T-helper 2 cell (primary cell): ENCODE data around the gene CNNM3.
"Not testable (repeated sequence)": the region's sequence is repeated elsewhere in the genome, so short reads cannot be mapped to it uniquely, and the experiment has no call there.

Experiments used
- DNase-seq, 5 experiments: peaks; one replicate each; pipeline versions ENCODE4 v3.0.0 to v3.0.0-alpha.2; 2012 to 2022
- total RNA-seq, 2 donors: gene quantifications; one replicate each; lab custom pipeline; 2026; lab: John Stamatoyannopoulos, UW

Gene CNNM3
- total RNA-seq = 39.6 to 42.8 reads per million in 2 donors

DNA sequence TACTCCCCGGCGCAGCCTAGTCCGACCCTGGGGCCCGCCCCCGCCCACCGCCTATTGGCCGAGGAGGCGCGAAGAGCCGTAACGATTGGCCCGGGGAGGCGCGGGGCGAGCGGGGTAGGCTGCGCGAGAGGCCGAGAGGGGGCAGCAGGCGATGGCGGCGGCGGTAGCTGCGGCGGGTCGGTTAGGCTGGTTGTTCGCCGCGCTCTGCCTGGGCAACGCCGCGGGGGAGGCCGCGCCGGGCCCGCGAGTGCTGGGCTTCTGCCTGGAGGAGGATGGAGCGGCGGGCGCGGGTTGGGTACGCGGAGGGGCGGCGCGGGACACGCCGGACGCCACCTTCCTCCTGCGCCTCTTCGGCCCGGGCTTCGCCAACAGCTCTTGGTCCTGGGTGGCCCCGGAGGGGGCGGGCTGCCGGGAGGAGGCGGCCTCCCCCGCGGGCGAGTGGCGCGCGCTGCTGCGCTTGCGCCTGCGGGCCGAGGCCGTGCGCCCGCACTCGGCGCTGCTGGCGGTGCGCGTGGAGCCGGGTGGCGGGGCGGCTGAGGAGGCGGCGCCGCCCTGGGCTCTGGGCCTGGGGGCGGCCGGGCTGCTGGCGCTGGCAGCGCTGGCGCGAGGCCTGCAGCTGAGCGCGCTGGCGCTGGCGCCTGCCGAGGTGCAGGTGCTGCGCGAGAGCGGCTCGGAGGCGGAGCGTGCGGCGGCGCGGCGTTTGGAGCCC is at the start of gene CNNM3:
Gene CNNM3, plus strand, starts transcription at position 142 of the 709 bp plus-strand sequence. Its CDS starts 10 bp downstream, at position 152.
- peak; percentile 93 to 96 (median 94) for DNase-seq

- DNase-seq = no peak
These were observed 48.8 kb upstream of the CNNM3 start for GRCh38 chr2:96767135-96767871.

GRCh38 chr2:96768083-96768561 is 47.9 kb upstream of the CNNM3 start:
- DNase-seq = no peak

- DNase-seq = no peak
These were observed 46.3 kb upstream of the CNNM3 start for GRCh38 chr2:96769814-96770213.

DNA sequence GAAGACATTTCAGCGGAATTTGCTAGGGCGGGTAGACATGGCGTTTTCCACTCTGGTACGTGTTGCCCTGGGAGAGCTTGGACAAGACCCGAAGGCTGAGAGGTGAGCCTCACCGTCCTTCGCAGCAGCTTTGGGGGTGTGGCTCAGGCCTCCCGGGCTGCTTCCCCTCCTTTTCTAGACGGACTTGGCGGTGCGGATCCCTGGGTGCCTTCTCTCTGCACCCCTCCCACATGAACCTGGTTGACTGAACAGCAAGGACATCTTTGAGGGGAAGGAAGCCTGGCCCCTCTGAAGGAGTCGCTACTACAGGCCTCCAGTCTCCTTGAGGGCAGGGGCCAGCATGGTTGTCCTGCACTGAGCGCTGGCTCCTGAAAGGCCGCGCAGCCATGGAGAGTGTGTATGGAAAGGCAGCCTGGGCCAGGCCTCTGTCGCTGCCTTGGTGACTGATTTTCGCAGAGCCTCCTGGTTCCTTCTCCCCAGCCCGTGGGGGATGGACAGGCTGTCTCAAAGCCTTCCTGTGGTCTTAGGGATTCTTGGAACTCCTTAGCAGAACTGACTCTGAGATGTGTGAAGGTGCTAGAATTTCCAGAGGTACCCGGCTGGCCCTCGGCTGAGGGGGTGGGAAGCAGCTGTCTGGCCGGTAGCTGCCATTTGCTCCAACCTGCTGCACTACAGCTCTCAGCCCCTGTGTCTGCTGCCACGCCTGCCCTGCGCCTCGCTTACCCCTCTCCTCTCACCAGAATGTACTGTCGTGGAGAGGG is 45.4 kb upstream of the CNNM3 start:
- DNase-seq = no peak

DNA sequence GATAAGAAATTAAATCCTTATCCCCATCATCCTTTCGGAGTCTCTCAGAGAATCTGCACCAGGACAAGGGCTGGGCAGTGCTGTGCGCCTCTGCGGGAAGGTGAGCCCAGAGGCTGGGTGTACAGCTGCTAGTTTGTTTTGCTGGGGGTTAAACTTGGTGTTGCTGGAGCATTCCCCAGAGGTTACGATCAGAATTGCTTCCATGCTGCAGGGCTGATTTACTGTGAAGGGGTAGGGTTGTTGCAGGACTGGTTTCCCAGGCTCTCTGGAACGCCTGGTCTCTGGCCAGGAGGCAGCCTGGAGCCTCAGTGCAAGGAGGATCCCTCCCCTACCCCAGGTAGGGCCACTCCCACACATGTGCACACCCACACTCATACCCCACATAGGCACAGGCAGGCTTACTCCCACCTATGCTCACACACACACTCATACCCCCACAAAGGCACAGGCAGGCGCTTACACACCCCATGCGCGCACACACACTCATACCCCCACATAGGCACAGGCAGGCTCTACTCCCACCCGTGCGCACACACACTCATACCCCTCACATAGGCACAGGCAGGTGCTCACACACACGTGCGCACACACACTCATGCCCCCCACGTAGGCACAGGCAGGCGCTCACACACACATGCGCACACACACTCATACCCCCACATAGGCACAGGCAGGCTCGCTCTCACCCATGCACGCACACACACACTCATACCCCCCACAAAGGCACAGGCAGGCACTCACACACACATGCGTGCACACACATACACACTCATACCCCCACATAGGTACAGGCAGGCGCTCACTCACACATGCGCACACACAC is 44.1 kb upstream of the CNNM3 start:
- no peak for DNase-seq

DNA sequence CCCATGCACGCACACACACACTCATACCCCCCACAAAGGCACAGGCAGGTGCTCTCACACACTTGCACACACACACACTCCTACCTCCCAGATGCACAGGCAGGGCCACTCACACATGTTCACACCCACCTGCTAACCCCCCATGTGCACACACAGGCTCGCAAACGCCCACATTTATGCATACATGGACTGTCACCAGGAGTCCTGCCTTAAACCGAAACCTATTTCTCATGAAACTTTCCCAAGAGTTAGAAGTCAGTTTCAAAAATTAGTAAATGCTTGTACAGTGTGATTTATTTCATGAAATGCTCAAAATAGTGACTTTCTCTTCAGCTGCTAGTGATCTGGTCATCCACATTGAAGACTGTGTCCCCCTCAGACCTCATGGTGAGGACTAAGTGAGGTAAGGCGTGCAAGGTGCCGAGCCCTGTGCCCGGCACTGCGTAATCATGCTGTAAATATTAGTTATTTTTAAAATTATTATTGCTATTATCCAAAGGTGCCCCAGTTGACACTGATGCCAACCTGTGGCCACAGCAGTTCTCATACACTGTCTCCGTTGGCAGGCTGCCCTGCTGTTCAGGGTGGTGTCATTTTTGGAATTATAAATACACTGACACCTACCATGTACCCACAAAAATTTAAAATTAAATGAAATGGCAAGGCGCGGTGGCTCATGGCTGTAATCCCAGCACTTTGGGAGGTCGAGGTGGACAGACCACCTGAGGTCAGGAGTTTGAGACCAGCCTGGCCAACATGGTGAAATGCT is 43.0 kb upstream of the CNNM3 start:
- peak in 2 of 5 experiments; percentile 24 to 34 for DNase-seq

- DNase-seq = peak in 4 of 5 experiments; percentile 11 to 66 (median 48)
These were observed 42.1 kb upstream of the CNNM3 start for GRCh38 chr2:96773922-96774321.

GRCh38 chr2:96775160-96775559 is 40.9 kb upstream of the CNNM3 start:
- no peak for DNase-seq

GRCh38 chr2:96783388-96783787 is 32.7 kb upstream of the CNNM3 start:
- no peak for DNase-seq

- no peak for DNase-seq
These were observed 28.7 kb upstream of the CNNM3 start for GRCh38 chr2:96787411-96787810.

- no peak for DNase-seq
These were observed 27.4 kb upstream of the CNNM3 start for GRCh38 chr2:96788442-96789244.

GRCh38 chr2:96789245-96789617 is 26.8 kb upstream of the CNNM3 start:
- no peak for DNase-seq

DNA sequence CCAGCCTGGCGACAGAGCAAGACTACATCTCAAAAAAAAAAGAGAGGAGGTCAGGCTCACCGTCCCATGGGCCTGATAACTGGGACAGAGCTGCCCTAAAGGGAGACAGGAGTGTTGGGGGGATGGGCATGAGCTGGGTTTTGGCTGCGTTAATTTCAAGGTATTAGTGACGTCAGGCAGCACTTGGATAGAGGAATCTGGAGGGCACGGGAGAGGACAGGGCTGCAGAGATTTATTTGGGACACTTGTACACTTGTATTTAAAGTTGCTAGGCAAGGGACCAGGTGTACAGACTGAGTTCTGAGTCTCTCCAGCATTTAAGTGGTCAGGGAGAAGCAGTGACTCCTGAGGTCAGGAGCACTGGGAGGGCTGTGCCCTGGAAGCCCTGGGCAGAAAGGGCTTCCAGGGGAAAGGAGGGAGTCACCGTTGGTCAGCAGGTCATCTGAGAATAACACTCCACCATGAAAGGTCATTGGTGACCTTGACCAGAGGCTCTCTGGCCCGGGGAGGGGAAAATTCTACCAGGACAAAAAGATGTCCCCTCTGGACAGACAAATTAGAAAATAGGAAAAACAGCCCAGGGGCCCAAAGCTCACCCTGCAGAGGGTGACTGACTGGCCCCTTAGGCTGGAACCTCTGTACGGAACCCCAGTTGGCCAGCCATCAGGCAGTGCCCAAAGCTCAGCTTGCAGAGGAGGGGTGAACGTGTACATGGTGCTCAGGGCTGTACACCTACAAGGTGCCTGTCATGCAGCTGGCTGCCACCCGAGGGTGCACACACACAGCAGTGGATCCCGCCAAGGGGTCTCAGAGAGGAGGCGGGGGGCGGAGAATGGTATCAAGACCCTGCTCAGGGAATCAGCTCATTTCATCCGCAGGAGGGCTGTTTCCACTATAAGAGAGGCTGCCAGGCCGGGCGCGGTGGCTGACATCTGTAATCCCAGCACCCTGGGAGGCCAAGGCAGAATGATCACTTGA is 23.0 kb upstream of the CNNM3 start:
- DNase-seq = no peak

GRCh38 chr2:96795076-96795475 is 21.0 kb upstream of the CNNM3 start:
- no peak for DNase-seq

DNA sequence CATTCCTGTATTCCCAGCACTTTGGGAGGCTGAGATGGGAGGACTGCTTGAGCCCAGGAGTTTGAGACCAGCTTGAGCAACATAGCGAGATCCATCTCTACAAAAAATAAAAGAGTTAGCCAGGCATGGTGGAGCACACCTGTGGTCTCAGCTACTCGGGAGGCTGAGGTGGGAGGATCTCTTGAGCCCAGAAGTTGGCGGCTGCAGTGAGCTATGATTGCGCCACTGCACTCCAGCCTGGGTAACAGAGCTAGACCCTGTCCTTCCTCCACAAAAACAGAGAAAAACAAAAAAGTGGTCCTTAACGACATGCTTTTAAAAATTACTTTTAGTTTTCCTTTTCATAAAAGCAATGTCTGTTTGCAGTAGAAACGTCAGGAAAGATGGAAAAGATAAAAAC is 19.6 kb upstream of the CNNM3 start:
- DNase-seq = not testable (repeated sequence)

DNA sequence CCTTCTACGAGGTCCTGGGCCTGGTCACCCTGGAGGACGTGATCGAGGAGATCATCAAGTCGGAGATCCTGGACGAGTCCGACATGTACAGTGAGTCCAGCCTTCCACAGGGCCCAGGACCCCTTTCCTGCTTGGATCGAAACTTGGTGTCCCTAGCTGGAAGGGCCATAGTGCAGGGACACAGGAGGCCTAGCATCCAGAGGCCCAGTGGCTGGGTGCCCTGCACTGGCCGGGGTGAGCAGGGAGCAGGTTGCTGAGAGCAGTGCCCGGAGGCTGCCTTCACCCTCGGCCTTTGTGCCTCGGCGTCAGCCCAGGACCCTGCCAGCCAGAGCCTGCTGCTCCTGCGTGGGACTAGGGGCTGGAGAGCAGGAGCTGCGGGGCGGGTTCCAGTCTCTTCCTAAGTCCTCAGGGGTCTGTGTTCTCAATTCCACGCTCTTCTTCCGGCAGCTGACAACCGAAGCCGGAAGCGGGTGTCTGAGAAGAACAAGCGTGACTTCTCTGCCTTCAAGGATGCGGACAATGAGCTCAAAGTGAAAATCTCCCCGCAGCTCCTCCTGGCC is 18.9 kb upstream of the CNNM3 start:
- no peak for DNase-seq

DNA sequence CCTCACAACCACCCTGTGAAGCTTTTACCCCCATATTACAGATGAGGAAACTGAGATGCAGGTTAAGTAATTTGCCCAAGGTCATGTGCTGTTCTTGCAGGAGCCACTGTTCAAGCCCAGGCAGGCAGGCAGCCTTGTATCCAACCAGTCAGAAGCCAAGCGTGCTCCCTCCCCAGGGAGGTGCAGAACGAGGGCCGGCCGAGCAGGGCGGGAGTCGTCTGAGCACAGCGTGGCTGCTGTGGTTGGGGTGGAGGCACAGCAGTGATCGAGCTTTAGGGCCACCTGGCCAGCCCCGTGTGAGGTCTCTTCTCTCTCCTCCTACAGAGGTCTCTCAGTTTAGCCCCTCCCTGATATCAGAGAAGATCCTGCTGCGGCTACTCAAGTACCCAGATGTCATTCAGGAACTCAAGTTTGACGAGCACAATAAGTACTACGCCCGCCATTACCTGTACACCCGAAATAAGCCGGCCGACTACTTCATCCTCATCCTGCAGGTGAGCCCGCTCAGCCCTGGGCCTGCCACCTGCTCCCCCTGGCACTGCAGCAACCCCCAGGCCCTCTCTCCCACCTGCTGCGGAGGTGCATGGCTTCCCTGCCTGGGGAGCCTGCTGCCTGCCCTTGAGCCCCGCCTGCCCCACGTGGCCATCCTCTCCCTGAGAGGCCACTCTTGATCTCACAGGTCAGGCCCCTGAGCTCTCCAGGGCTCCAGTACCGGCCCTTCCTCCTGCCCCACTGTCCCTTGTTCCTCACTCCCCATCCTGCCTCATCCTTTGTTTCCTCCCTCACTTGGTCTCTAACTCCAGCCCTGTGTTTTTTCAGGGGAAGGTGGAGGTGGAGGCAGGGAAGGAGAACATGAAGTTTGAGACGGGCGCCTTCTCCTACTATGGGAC is 17.1 kb upstream of the CNNM3 start:
- no peak for DNase-seq
